BE2C (cell line): ENCODE data around the gene SOST.

Experiments
- DNase-seq: peaks from one replicate; pipeline ENCODE4 v3.0.0-alpha.2; 2020
- H3K27me3 ChIP-seq: fragments of 250-450 bp; sonication (Bioruptor Pico); 2 replicates; pipeline ENCODE4 v1.5.1; 2020; ENCODE audit warnings: mild to moderate bottlenecking
- H3K36me3 ChIP-seq: fragments of 250-450 bp; sonication (Bioruptor Pico); 2 replicates; pipeline ENCODE4 v1.5.1; 2020; ENCODE audit warnings: mild to moderate bottlenecking
- H3K4me1 ChIP-seq: fragments of 250-450 bp; sonication (Bioruptor Pico); 2 replicates; pipeline ENCODE4 v1.5.1; 2020
- H3K4me3 ChIP-seq: 2 replicates; pipeline ENCODE4 v1.5.1; 2011; ENCODE audit warnings: low read depth, low read length
- H3K9me3 ChIP-seq: fragments of 250-450 bp; sonication (Bioruptor Pico); 2 replicates; pipeline ENCODE4 v1.5.1; 2020
- CTCF ChIP-seq: IDR thresholded peaks from 2 replicates; pipeline ENCODE4 v1.5.1; 2012; ENCODE audit warnings: mild to moderate bottlenecking, low read depth, low read length

Gene SOST

GRCh38 chr17:43733956-43734355 lies 24.6 kb downstream of the SOST start:
- Histone ChIP-seq H3K4me3 (no peak overlapping the region), H3K9me3 (no peaks in the 10 kb centered on the region), H3K36me3 (no peaks in the 10 kb centered on the region), H3K4me1 (no peaks in the 10 kb centered on the region), H3K27me3 (no peaks in the 10 kb centered on the region)
- TF ChIP-seq CTCF = no peak
- no peak for DNase-seq

GRCh38 chr17:43732958-43733357 lies 25.6 kb downstream of the SOST start:
- Histone ChIP-seq H3K9me3 (no peaks in the 10 kb centered on the region), H3K27me3 (no peaks in the 10 kb centered on the region), H3K36me3 (no peaks in the 10 kb centered on the region), H3K4me1 (no peaks in the 10 kb centered on the region), H3K4me3 (no peak overlapping the region)
- TF ChIP-seq CTCF = no peak
- DNase-seq = no peak

- TF ChIP-seq CTCF = no peak
- H3K27me3 ChIP-seq = no peaks in the 10 kb centered on the region
Observed at GRCh38 chr17:43728081-43728480, 30.5 kb downstream of the SOST start.

GRCh38 chr17:43723697-43724359 lies 34.8 kb downstream of the SOST start:
- Histone ChIP-seq H3K27me3 (no peaks in the 10 kb centered on the region), H3K4me1 (no peaks in the 10 kb centered on the region), H3K36me3 (no peaks in the 10 kb centered on the region), H3K9me3 (no peaks in the 10 kb centered on the region), H3K4me3 (no peak overlapping the region)
- TF ChIP-seq CTCF = no peak
- DNase-seq = peak; percentile 75

More at GRCh38 chr17:43728081-43728480, 30.5 kb downstream of the SOST start:
- no peaks in the 10 kb centered on the region for H3K36me3 ChIP-seq
- no peak overlapping the region for H3K4me3 ChIP-seq
- H3K4me1 ChIP-seq = no peaks in the 10 kb centered on the region
- no peaks in the 10 kb centered on the region for H3K9me3 ChIP-seq
- DNase-seq = no peak

GRCh38 chr17:43722870-43723665 lies 35.5 kb downstream of the SOST start:
- H3K36me3 ChIP-seq = no peaks in the 10 kb centered on the region
- no peak for TF ChIP-seq CTCF
- no peak for DNase-seq
- H3K4me3 ChIP-seq = no peak overlapping the region
- no peaks in the 10 kb centered on the region for H3K9me3 ChIP-seq
- no peaks in the 10 kb centered on the region for H3K27me3 ChIP-seq
- H3K4me1 ChIP-seq = no peaks in the 10 kb centered on the region

- no peaks in the 10 kb centered on the region for H3K9me3 ChIP-seq
- TF ChIP-seq CTCF = no peak
- no peaks in the 10 kb centered on the region for H3K36me3 ChIP-seq
- H3K27me3 ChIP-seq = no peaks in the 10 kb centered on the region
- no peaks in the 10 kb centered on the region for H3K4me1 ChIP-seq
- DNase-seq = no peak
- H3K4me3 ChIP-seq = no peak overlapping the region
Observed at GRCh38 chr17:43722269-43722619, 36.3 kb downstream of the SOST start.
